ENCODE results near the gene NLRP8. TPM values are rescaled to one million over a fixed set of nuclear protein-coding genes. Genes with fewer than 3 reads are reported as not detected.
"Not testable (repeated sequence)": the region's sequence is repeated elsewhere in the genome, so short reads cannot be mapped to it uniquely, and the experiment has no call there.

The NLRP8 gene
- total RNA-seq, 1 experiment from 2014 or later, result not detected

- no peak for DNase-seq
Measured at GRCh38 chr19:55940306-55940705, 7.3 kb upstream of the NLRP8 start.

GRCh38 chr19:55950566-55950965, 2.9 kb downstream of the NLRP8 start:
- H2AFZ ChIP-seq (ENCODE audit: low read length); H3K4me1 ChIP-seq (ENCODE audit: low read length); H3K9ac ChIP-seq (ENCODE audit: low read length); H3K27me3 ChIP-seq (ENCODE audit: low read length); H3K79me2 ChIP-seq (ENCODE audit: low read length); H3K9me3 ChIP-seq (ENCODE audit: low read length); H3K4me2 ChIP-seq (ENCODE audit: low read depth, low read length, poor library complexity, severe bottlenecking); H3K4me3 ChIP-seq (ENCODE audit: low read length); H4K20me1 ChIP-seq (ENCODE audit: insufficient read depth, low read depth, low read length); H3K27ac ChIP-seq (ENCODE audit: low read length); DNase-seq; H3K36me3 ChIP-seq (ENCODE audit: insufficient read depth, low read length); H3K9me2 ChIP-seq (replicated peaks; ENCODE audit: insufficient read depth, low read length): not testable (repeated sequence)

More at GRCh38 chr19:55940306-55940705, 7.3 kb upstream of the NLRP8 start:
- no peaks in the 10 kb centered on the region for H4K20me1 ChIP-seq (ENCODE audit: insufficient read depth, low read depth, low read length)
- no peaks in the 10 kb centered on the region for H3K36me3 ChIP-seq (ENCODE audit: insufficient read depth, low read length)
- no peak overlapping the region for H3K4me2 ChIP-seq (ENCODE audit: low read depth, low read length, poor library complexity, severe bottlenecking)
- H3K9me2 ChIP-seq (replicated peaks; ENCODE audit: insufficient read depth, low read length), result no peaks in the 10 kb centered on the region
- H3K4me1 ChIP-seq (ENCODE audit: low read length), result peaks cover 7% of the 10 kb centered on the region
- H3K79me2 ChIP-seq (ENCODE audit: low read length), result no peaks in the 10 kb centered on the region
- no peaks in the 10 kb centered on the region for H3K27me3 ChIP-seq (ENCODE audit: low read length)
- H3K9me3 ChIP-seq (ENCODE audit: low read length), result no peaks in the 10 kb centered on the region
- no peak overlapping the region for H2AFZ ChIP-seq (ENCODE audit: low read length)
- H3K9ac ChIP-seq (ENCODE audit: low read length), result no peak overlapping the region
- no peak overlapping the region for H3K4me3 ChIP-seq (ENCODE audit: low read length)
- H3K27ac ChIP-seq (ENCODE audit: low read length), result no peak overlapping the region

- no peak overlapping the region for H3K4me2 ChIP-seq (ENCODE audit: low read depth, low read length, poor library complexity, severe bottlenecking)
- no peak overlapping the region for H3K27ac ChIP-seq (ENCODE audit: low read length)
- H3K27me3 ChIP-seq (ENCODE audit: low read length), result no peaks in the 10 kb centered on the region
- H3K79me2 ChIP-seq (ENCODE audit: low read length), result no peaks in the 10 kb centered on the region
- DNase-seq, result no peak
- H3K9me3 ChIP-seq (ENCODE audit: low read length), result no peaks in the 10 kb centered on the region
- H3K9me2 ChIP-seq (replicated peaks; ENCODE audit: insufficient read depth, low read length), result no peaks in the 10 kb centered on the region
- H3K36me3 ChIP-seq (ENCODE audit: insufficient read depth, low read length), result no peaks in the 10 kb centered on the region
- no peaks in the 10 kb centered on the region for H3K4me1 ChIP-seq (ENCODE audit: low read length)
- H3K9ac ChIP-seq (ENCODE audit: low read length), result no peak overlapping the region
- H3K4me3 ChIP-seq (ENCODE audit: low read length), result no peak overlapping the region
- no peaks in the 10 kb centered on the region for H4K20me1 ChIP-seq (ENCODE audit: insufficient read depth, low read depth, low read length)
- H2AFZ ChIP-seq (ENCODE audit: low read length), result no peak overlapping the region
Measured at GRCh38 chr19:55956431-55956830, 8.8 kb downstream of the NLRP8 start.

- H3K4me1 ChIP-seq (ENCODE audit: low read length), result no peaks in the 10 kb centered on the region
- H4K20me1 ChIP-seq (ENCODE audit: insufficient read depth, low read depth, low read length), result no peaks in the 10 kb centered on the region
- no peaks in the 10 kb centered on the region for H3K9me2 ChIP-seq (replicated peaks; ENCODE audit: insufficient read depth, low read length)
- no peak overlapping the region for H3K4me3 ChIP-seq (ENCODE audit: low read length)
- H3K4me2 ChIP-seq (ENCODE audit: low read depth, low read length, poor library complexity, severe bottlenecking), result no peak overlapping the region
- no peak overlapping the region for H3K9ac ChIP-seq (ENCODE audit: low read length)
- H3K27ac ChIP-seq (ENCODE audit: low read length), result no peak overlapping the region
- H3K27me3 ChIP-seq (ENCODE audit: low read length), result no peaks in the 10 kb centered on the region
- H3K36me3 ChIP-seq (ENCODE audit: insufficient read depth, low read length), result no peaks in the 10 kb centered on the region
- H2AFZ ChIP-seq (ENCODE audit: low read length), result no peak overlapping the region
- H3K79me2 ChIP-seq (ENCODE audit: low read length), result no peaks in the 10 kb centered on the region
- DNase-seq, result no peak
- no peaks in the 10 kb centered on the region for H3K9me3 ChIP-seq (ENCODE audit: low read length)
Measured at GRCh38 chr19:55958356-55958755, 10.7 kb downstream of the NLRP8 start.

GRCh38 chr19:55959996-55960675, 12.5 kb downstream of the NLRP8 start:
- H3K27ac ChIP-seq (ENCODE audit: low read length), result no peak overlapping the region

GRCh38 chr19:55962186-55962585, 14.6 kb downstream of the NLRP8 start:
- no peak overlapping the region for H3K27ac ChIP-seq (ENCODE audit: low read length)
- no peak overlapping the region for H3K4me3 ChIP-seq (ENCODE audit: low read length)
- H3K9me3 ChIP-seq (ENCODE audit: low read length), result no peaks in the 10 kb centered on the region
- H2AFZ ChIP-seq (ENCODE audit: low read length), result no peak overlapping the region
- no peaks in the 10 kb centered on the region for H4K20me1 ChIP-seq (ENCODE audit: insufficient read depth, low read depth, low read length)
- no peak overlapping the region for H3K4me2 ChIP-seq (ENCODE audit: low read depth, low read length, poor library complexity, severe bottlenecking)
- H3K27me3 ChIP-seq (ENCODE audit: low read length), result no peaks in the 10 kb centered on the region
- no peaks in the 10 kb centered on the region for H3K79me2 ChIP-seq (ENCODE audit: low read length)
- no peak overlapping the region for H3K9ac ChIP-seq (ENCODE audit: low read length)
- H3K36me3 ChIP-seq (ENCODE audit: insufficient read depth, low read length), result no peaks in the 10 kb centered on the region
- no peaks in the 10 kb centered on the region for H3K9me2 ChIP-seq (replicated peaks; ENCODE audit: insufficient read depth, low read length)
- H3K4me1 ChIP-seq (ENCODE audit: low read length), result no peaks in the 10 kb centered on the region
- no peak for DNase-seq

More at GRCh38 chr19:55959996-55960675, 12.5 kb downstream of the NLRP8 start:
- no peak overlapping the region for H3K4me2 ChIP-seq (ENCODE audit: low read depth, low read length, poor library complexity, severe bottlenecking)
- no peak overlapping the region for H2AFZ ChIP-seq (ENCODE audit: low read length)
- H3K9me2 ChIP-seq (replicated peaks; ENCODE audit: insufficient read depth, low read length), result no peaks in the 10 kb centered on the region
- H3K79me2 ChIP-seq (ENCODE audit: low read length), result no peaks in the 10 kb centered on the region
- no peaks in the 10 kb centered on the region for H4K20me1 ChIP-seq (ENCODE audit: insufficient read depth, low read depth, low read length)
- no peak overlapping the region for H3K9ac ChIP-seq (ENCODE audit: low read length)
- H3K27me3 ChIP-seq (ENCODE audit: low read length), result no peaks in the 10 kb centered on the region
- no peak overlapping the region for H3K4me3 ChIP-seq (ENCODE audit: low read length)
- no peaks in the 10 kb centered on the region for H3K9me3 ChIP-seq (ENCODE audit: low read length)
- H3K4me1 ChIP-seq (ENCODE audit: low read length), result no peaks in the 10 kb centered on the region
- DNase-seq, result no peak
- H3K36me3 ChIP-seq (ENCODE audit: insufficient read depth, low read length), result no peaks in the 10 kb centered on the region

- no peak overlapping the region for H3K4me3 ChIP-seq (ENCODE audit: low read length)
- no peak overlapping the region for H2AFZ ChIP-seq (ENCODE audit: low read length)
- no peaks in the 10 kb centered on the region for H3K36me3 ChIP-seq (ENCODE audit: insufficient read depth, low read length)
- H3K4me2 ChIP-seq (ENCODE audit: low read depth, low read length, poor library complexity, severe bottlenecking), result no peak overlapping the region
- no peaks in the 10 kb centered on the region for H3K79me2 ChIP-seq (ENCODE audit: low read length)
- H3K9me3 ChIP-seq (ENCODE audit: low read length), result no peaks in the 10 kb centered on the region
- H3K9me2 ChIP-seq (replicated peaks; ENCODE audit: insufficient read depth, low read length), result no peaks in the 10 kb centered on the region
- H4K20me1 ChIP-seq (ENCODE audit: insufficient read depth, low read depth, low read length), result no peaks in the 10 kb centered on the region
- no peak overlapping the region for H3K27ac ChIP-seq (ENCODE audit: low read length)
- no peak for DNase-seq
- no peak overlapping the region for H3K9ac ChIP-seq (ENCODE audit: low read length)
- no peaks in the 10 kb centered on the region for H3K27me3 ChIP-seq (ENCODE audit: low read length)
- H3K4me1 ChIP-seq (ENCODE audit: low read length), result no peaks in the 10 kb centered on the region
Measured at GRCh38 chr19:55973982-55974381, 26.4 kb downstream of the NLRP8 start.

- no peaks in the 10 kb centered on the region for H3K4me1 ChIP-seq (ENCODE audit: low read length)
- no peak overlapping the region for H3K9ac ChIP-seq (ENCODE audit: low read length)
- no peaks in the 10 kb centered on the region for H3K79me2 ChIP-seq (ENCODE audit: low read length)
- H3K4me2 ChIP-seq (ENCODE audit: low read depth, low read length, poor library complexity, severe bottlenecking), result no peak overlapping the region
- H2AFZ ChIP-seq (ENCODE audit: low read length), result no peak overlapping the region
- no peak overlapping the region for H3K27ac ChIP-seq (ENCODE audit: low read length)
- no peaks in the 10 kb centered on the region for H3K9me3 ChIP-seq (ENCODE audit: low read length)
- H4K20me1 ChIP-seq (ENCODE audit: insufficient read depth, low read depth, low read length), result no peaks in the 10 kb centered on the region
- no peak overlapping the region for H3K4me3 ChIP-seq (ENCODE audit: low read length)
- DNase-seq, result no peak
- H3K27me3 ChIP-seq (ENCODE audit: low read length), result no peaks in the 10 kb centered on the region
- no peaks in the 10 kb centered on the region for H3K9me2 ChIP-seq (replicated peaks; ENCODE audit: insufficient read depth, low read length)
- H3K36me3 ChIP-seq (ENCODE audit: insufficient read depth, low read length), result no peaks in the 10 kb centered on the region
Measured at GRCh38 chr19:55980415-55980814, 32.8 kb downstream of the NLRP8 start.
